Dendritic cell treated with granulocyte-macrophage colony-stimulating factor and Interleukin-4, amounts not matched to agents 40 ng/mL and 50 ng/mL, for 4 days (primary cell): ENCODE results near the gene LRCH1.

ENCODE experiments used
- H3K27ac Mint-ChIP-seq: one replicate; pipeline ENCODE4 v1.8.0; 2022; ENCODE audit warnings: mild to moderate bottlenecking, mixed read lengths
- H3K27me3 Mint-ChIP-seq: one replicate; pipeline ENCODE4 v1.8.0; 2022; ENCODE audit warnings: mild to moderate bottlenecking, mixed read lengths
- H3K36me3 Mint-ChIP-seq: one replicate; pipeline ENCODE4 v1.8.0; 2022; ENCODE audit warnings: low read depth, mixed read lengths
- H3K4me1 Mint-ChIP-seq: one replicate; pipeline ENCODE4 v1.8.0; 2022; ENCODE audit warnings: low read depth, mixed read lengths
- H3K4me3 Mint-ChIP-seq: one replicate; pipeline ENCODE4 v1.8.0; 2022; ENCODE audit warnings: mild to moderate bottlenecking, moderate library complexity, mixed read lengths
- H3K9me3 Mint-ChIP-seq: one replicate; pipeline ENCODE4 v1.8.0; 2022; ENCODE audit warnings: mixed read lengths
- intact Hi-C: fragments of 100-400 bp; cut with micrococcal nuclease; formaldehyde crosslinking; loops from one replicate; pipeline ENCODE4 v1.15.0; 2022

The LRCH1 gene

GRCh38 chr13:46801858-46802257, 248.9 kb downstream of the LRCH1 start:
- H3K9me3 Mint-ChIP-seq = peaks cover 23% of the 10 kb centered on the region
- peaks cover 8% of the 10 kb centered on the region for H3K4me1 Mint-ChIP-seq
- H3K36me3 Mint-ChIP-seq = peaks cover 5% of the 10 kb centered on the region
- no peak overlapping the region for H3K27ac Mint-ChIP-seq
- intact Hi-C loops = no loop called here
- no peaks in the 10 kb centered on the region for H3K27me3 Mint-ChIP-seq
- no peak overlapping the region for H3K4me3 Mint-ChIP-seq
